SK-N-SH (cell line): ENCODE results near the gene MTR.

Experiments used
- CHD2 ChIP-seq: fragments of 150-350 bp; IDR thresholded peaks from 2 replicates; pipeline ENCODE4 v1.6.1; 2018; ENCODE audit warnings: low read length; ENCODE audit not compliant: partially characterized antibody
- EP300 ChIP-seq, 2 experiments: IDR thresholded peaks; 2 replicates each; pipeline versions ENCODE4 v1.4.0 to v1.6.1; 2012; ENCODE audit warnings: borderline replicate concordance in 1 of 2, low read depth in 1 of 2, low read length in 1 of 2
- FOSL2 ChIP-seq: IDR thresholded peaks from 2 replicates; pipeline ENCODE4 v1.4.0; 2012; ENCODE audit warnings: low read depth, mild to moderate bottlenecking, moderate library complexity, borderline replicate concordance
- GABPA ChIP-seq: IDR thresholded peaks from 2 replicates; pipeline ENCODE4 v1.4.0; 2012; ENCODE audit warnings: low read depth, mild to moderate bottlenecking
- JUND ChIP-seq: IDR thresholded peaks from 2 replicates; pipeline ENCODE4 v1.4.0; 2012
- NRF1 ChIP-seq: IDR thresholded peaks from 2 replicates; pipeline ENCODE4 v1.6.1; 2012; ENCODE audit warnings: low read depth, mild to moderate bottlenecking, low read length
- POLR2AphosphoS5 ChIP-seq: IDR thresholded peaks from 2 replicates; pipeline ENCODE4 v1.6.1; 2012; ENCODE audit warnings: low read depth, low read length
- RAD21 ChIP-seq: IDR thresholded peaks from 2 replicates; pipeline ENCODE4 v1.6.1; 2012; ENCODE audit warnings: mild to moderate bottlenecking, low read length
- RFX5 ChIP-seq: IDR thresholded peaks from 2 replicates; pipeline ENCODE4 v1.6.1; 2012; ENCODE audit warnings: mild to moderate bottlenecking, improper control_type of control experiment, low read length
- TF ChIP-seq, protein P1 (sequence below): IDR thresholded peaks from 2 replicates; pipeline ENCODE4 v1.4.0; 2012; ENCODE audit warnings: low read depth
- TF ChIP-seq, protein P2 (sequence below): fragments of 200-600 bp; sonication (generic); IDR thresholded peaks from 2 replicates; pipeline ENCODE4 v1.6.1; 2017; ENCODE audit warnings: antibody characterized with exemption, mild to moderate bottlenecking, moderate library complexity
- TF ChIP-seq, protein P3 (sequence below): fragments of 150-350 bp; IDR thresholded peaks from 2 replicates; pipeline ENCODE4 v1.6.1; 2017; ENCODE audit warnings: antibody characterized with exemption, low read length, low read depth, borderline replicate concordance
- TF ChIP-seq, protein P4 (sequence below): IDR thresholded peaks from 2 replicates; pipeline ENCODE4 v1.4.0; 2012; ENCODE audit warnings: low read depth, borderline replicate concordance
- TF ChIP-seq, protein P5 (sequence below): IDR thresholded peaks from 2 replicates; pipeline ENCODE4 v1.6.1; 2012; ENCODE audit warnings: mild to moderate bottlenecking, low read depth, low read length, moderate library complexity

DNA sequence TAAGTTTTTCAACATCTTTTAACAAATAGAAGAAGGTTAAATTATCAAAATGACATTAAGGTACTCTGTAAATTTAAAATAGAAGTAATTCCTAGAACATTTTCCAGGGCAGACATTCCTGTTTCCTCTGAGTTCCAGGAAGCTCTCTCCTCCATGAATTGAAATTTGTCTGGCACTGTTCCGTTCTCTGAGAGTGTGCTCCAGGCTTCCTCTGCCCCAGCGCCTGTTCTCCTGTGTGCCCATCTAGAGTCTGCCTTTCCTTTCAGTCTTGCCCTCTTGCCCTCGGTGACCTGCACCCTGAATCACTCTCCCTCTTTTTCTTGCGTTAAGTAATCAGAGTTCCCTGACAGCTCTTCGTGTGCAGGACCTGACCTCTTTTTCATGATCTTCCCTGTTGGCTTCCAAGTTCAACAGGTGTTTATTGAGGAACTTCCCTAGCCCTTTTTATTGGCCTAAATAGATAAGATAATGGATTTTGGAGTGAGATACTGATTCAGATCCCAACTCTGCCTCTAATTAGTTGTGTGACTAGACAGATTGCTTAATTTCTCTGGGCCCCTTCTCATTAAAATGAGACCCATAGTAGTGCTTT, 77.1 kb downstream of the MTR start:
- TF ChIP-seq, protein P1, sequence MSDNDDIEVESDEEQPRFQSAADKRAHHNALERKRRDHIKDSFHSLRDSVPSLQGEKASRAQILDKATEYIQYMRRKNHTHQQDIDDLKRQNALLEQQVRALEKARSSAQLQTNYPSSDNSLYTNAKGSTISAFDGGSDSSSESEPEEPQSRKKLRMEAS, result no peak
- TF ChIP-seq GABPA (no peak), FOSL2 (no peak), JUND (no peak), RAD21 (no peak), CHD2 (no peak), POLR2AphosphoS5 (no peak), RFX5 (no peak), NRF1 (no peak), EP300 (IDR thresholded peaks at IDR 0.05; ENCODE audit: borderline replicate concordance in 1 of 2, low read depth in 1 of 2, low read length in 1 of 2) (no peak)
- TF ChIP-seq, protein P2, sequence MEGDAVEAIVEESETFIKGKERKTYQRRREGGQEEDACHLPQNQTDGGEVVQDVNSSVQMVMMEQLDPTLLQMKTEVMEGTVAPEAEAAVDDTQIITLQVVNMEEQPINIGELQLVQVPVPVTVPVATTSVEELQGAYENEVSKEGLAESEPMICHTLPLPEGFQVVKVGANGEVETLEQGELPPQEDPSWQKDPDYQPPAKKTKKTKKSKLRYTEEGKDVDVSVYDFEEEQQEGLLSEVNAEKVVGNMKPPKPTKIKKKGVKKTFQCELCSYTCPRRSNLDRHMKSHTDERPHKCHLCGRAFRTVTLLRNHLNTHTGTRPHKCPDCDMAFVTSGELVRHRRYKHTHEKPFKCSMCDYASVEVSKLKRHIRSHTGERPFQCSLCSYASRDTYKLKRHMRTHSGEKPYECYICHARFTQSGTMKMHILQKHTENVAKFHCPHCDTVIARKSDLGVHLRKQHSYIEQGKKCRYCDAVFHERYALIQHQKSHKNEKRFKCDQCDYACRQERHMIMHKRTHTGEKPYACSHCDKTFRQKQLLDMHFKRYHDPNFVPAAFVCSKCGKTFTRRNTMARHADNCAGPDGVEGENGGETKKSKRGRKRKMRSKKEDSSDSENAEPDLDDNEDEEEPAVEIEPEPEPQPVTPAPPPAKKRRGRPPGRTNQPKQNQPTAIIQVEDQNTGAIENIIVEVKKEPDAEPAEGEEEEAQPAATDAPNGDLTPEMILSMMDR, result no peak
- TF ChIP-seq, protein P3, sequence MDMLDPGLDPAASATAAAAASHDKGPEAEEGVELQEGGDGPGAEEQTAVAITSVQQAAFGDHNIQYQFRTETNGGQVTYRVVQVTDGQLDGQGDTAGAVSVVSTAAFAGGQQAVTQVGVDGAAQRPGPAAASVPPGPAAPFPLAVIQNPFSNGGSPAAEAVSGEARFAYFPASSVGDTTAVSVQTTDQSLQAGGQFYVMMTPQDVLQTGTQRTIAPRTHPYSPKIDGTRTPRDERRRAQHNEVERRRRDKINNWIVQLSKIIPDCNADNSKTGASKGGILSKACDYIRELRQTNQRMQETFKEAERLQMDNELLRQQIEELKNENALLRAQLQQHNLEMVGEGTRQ, result no peak
- TF ChIP-seq, protein P4, sequence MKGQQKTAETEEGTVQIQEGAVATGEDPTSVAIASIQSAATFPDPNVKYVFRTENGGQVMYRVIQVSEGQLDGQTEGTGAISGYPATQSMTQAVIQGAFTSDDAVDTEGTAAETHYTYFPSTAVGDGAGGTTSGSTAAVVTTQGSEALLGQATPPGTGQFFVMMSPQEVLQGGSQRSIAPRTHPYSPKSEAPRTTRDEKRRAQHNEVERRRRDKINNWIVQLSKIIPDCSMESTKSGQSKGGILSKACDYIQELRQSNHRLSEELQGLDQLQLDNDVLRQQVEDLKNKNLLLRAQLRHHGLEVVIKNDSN, result no peak
- TF ChIP-seq, protein P5, sequence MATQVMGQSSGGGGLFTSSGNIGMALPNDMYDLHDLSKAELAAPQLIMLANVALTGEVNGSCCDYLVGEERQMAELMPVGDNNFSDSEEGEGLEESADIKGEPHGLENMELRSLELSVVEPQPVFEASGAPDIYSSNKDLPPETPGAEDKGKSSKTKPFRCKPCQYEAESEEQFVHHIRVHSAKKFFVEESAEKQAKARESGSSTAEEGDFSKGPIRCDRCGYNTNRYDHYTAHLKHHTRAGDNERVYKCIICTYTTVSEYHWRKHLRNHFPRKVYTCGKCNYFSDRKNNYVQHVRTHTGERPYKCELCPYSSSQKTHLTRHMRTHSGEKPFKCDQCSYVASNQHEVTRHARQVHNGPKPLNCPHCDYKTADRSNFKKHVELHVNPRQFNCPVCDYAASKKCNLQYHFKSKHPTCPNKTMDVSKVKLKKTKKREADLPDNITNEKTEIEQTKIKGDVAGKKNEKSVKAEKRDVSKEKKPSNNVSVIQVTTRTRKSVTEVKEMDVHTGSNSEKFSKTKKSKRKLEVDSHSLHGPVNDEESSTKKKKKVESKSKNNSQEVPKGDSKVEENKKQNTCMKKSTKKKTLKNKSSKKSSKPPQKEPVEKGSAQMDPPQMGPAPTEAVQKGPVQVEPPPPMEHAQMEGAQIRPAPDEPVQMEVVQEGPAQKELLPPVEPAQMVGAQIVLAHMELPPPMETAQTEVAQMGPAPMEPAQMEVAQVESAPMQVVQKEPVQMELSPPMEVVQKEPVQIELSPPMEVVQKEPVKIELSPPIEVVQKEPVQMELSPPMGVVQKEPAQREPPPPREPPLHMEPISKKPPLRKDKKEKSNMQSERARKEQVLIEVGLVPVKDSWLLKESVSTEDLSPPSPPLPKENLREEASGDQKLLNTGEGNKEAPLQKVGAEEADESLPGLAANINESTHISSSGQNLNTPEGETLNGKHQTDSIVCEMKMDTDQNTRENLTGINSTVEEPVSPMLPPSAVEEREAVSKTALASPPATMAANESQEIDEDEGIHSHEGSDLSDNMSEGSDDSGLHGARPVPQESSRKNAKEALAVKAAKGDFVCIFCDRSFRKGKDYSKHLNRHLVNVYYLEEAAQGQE, result no peak
